Heart left ventricle (tissue), 16 donors: ENCODE results near the gene CHERP. TPM values are rescaled to one million over a fixed set of nuclear protein-coding genes. Genes with fewer than 3 reads are reported as not detected.

Experiments
- ATAC-seq, 4 donors: fragments of 200-7000 bp; cut with Tn5 transposase; one replicate each; pipeline ENCODE4 v1.9.1; 2020 to 2022; ENCODE audit warnings: moderate library complexity in 4 of 4, mild to moderate bottlenecking in 3 of 4, moderate number of reproducible peaks in 1 of 4
- DNase-seq, 5 donors: peaks; one replicate each; pipeline ENCODE4 v3.0.0-alpha.2; 2020
- H3K27ac ChIP-seq, 12 donors: fragments of 200-600 bp; sonication (generic) in 4 of 12; one replicate each; pipeline versions ENCODE4 v1.5.0 to v1.8.0; 2016 to 2022; ENCODE audit warnings: mild to moderate bottlenecking in 2 of 12
- H3K27me3 ChIP-seq, 9 donors: fragments of 200-600 bp; sonication (generic) in 2 of 9; one replicate each; pipeline versions ENCODE4 v1.5.1 to v1.8.0; 2016 to 2022; ENCODE audit warnings: mild to moderate bottlenecking in 3 of 9
- H3K36me3 ChIP-seq, 9 donors: fragments of 200-600 bp; sonication (generic) in 2 of 9; one replicate each; pipeline versions ENCODE4 v1.5.0 to v1.8.0; 2018 to 2022; ENCODE audit warnings: mild to moderate bottlenecking in 2 of 9
- H3K4me1 ChIP-seq, 12 donors: fragments of 200-600 bp; sonication (generic) in 4 of 12; one replicate each; pipeline versions ENCODE4 v1.5.0 to v1.8.0; 2016 to 2022; ENCODE audit warnings: mild to moderate bottlenecking in 3 of 12
- H3K4me3 ChIP-seq, 12 donors: fragments of 200-600 bp; sonication (generic) in 4 of 12; one replicate each; pipeline versions ENCODE4 v1.5.0 to v1.8.0; 2017 to 2022; ENCODE audit warnings: mild to moderate bottlenecking in 9 of 12, moderate library complexity in 4 of 12
- H3K9me3 ChIP-seq, 12 donors: fragments of 200-600 bp; sonication (generic) in 4 of 12; one replicate each; pipeline versions ENCODE4 v1.5.0 to v1.8.0; 2016 to 2022; ENCODE audit warnings: mild to moderate bottlenecking in 1 of 12
- CTCF ChIP-seq, 12 donors: fragments of 200-600 bp; sonication (generic) in 4 of 12; IDR thresholded peaks; one replicate each; pipeline versions ENCODE4 v1.5.0 to v1.8.0; 2018 to 2022; ENCODE audit warnings: antibody characterized with exemption in 12 of 12, mild to moderate bottlenecking in 5 of 12
- POLR2A ChIP-seq, 2 donors: fragments of 450-650 bp; IDR thresholded peaks; one replicate each; pipeline ENCODE4 v1.6.1; 2017; ENCODE audit warnings: antibody characterized with exemption in 2 of 2, mild to moderate bottlenecking in 2 of 2, moderate library complexity in 2 of 2
- WGBS, 4 donors: extraction: QIAGEN DNeasy Blood & Tissue Kit in 2 of 4; methylation state at CpG; one replicate each; pipeline versions ENCODE4 v1.1.5 to v1.1.7; 2013 to 2018; 5-methylcytosine and 5-hydroxymethylcytosine counted together
- intact Hi-C, 10 donors: fragments of 100-400 bp; cut with DNase I; formaldehyde crosslinking; loops; one replicate each; pipeline versions ENCODE4 v1.11.1 to v1.14.2; 2022
- polyA plus RNA-seq, 2 donors: library from polyadenylated mRNA; stranded (reverse); fragments of 200-250 nt; gene quantifications; one replicate each; pipeline ENCODE4 v1.2.3, GENCODE V29; 2013
- total RNA-seq, 9 donors: library from RNA; depleted of rRNA in 2 of 9; stranded (reverse); fragments of >200 nt in 2 of 9; fragmentation: NEBNext Ultra II Directional in 3 of 9; extraction: Animal tissue kit (Norgen Biotek cat#: 25700) in 3 of 9; gene quantifications; one replicate each; pipeline versions ENCODE4 v1.1.0 to v1.2.4, GENCODE V29; 2016 to 2023
- donor health status: ischemic (EF 13 %, LVEDD 7.1; RV severe dilation, severe dysfunction).
- donor health status: healthy with polysubstance abuse.
- donor health status: DM: no; HTN: yes; CAD: no.
- donor health status: DM: no; HTN: no; CAD: no.
- donor health status: ischemic (EF 25% LVEDD 6.9; RV normal size, moderate dysfunction).
- donor health status: ischemic (EF 25% LVEDD 5.7; RV mildly dilated, moderate dysfunction).
- donor health status: healthy.
- donor health status: DM: yes; HTN: yes; CAD: no.
- donor health status: ischemic (EF 35%, LVEDD 5.7; RV mildly dilated, moderate dysfunction).
- donor health status: nonischemic (EF 11% LVEDD 7.7; RV severe dilation, severe dysfunction).
- donor health status: DM: yes; HTN: yes; CAD: no.
- donor health status: PGD.
- donor health status: ischemic (EF 29% LVEDD 5.4; RV normal size, mild dysfunction).
- donor health status: nonischemic (EF 23%, LVEDD 6.1; RV moderate dilation, normal function).

The CHERP gene
- total and polyA plus RNA-seq, 11 donors, result 5.7 to 24.6 (median 16.1) TPM

GRCh38 chr19:16571822-16572331 is 29.6 kb upstream of the CHERP start:
- ATAC-seq (peak in 1 of 4 donors; percentile 2), DNase-seq (peak in 2 of 5 donors; percentile 44 to 73)
- Histone ChIP-seq H3K9me3 (no peaks in the 10 kb centered on the region), H3K27ac (peak overlapping the region; percentile 35 to 89 (median 74)), H3K4me1 (peaks cover 7 to 49% (median 27%) of the 10 kb centered on the region in 12 donors), H3K4me3 (peak overlapping the region; percentile 69 to 98 (median 80)), H3K27me3 (no peaks in the 10 kb centered on the region), H3K36me3 (peaks cover 0 to 67% (median 33%) of the 10 kb centered on the region in 9 donors)
- intact Hi-C loops, result loop anchor here in 8 of 10 donors (1.0 to 5.0 kb wide), 7 partner anchors 29 to 320 kb away; partner anchors contain the start of genes MED26 (in 6 of the 8), CHERP (in 2 of the 8) and SMIM7 (in 1 of the 8)
- TF ChIP-seq CTCF (IDR thresholded peaks at IDR 0.05) (peak in 1 of 12 donors; percentile 8), POLR2A (IDR thresholded peaks at IDR 0.05) (no peak)
- 0 to 2% (median 1%) methylated on average over 9 to 75 of the region's 75 CpGs for WGBS, 4 donors

GRCh38 chr19:16571283-16571682 is 29.0 kb upstream of the CHERP start:
- Histone ChIP-seq H3K9me3 (no peaks in the 10 kb centered on the region), H3K27ac (peak overlapping the region in 8 of 12 donors; percentile 60 to 89 (median 78)), H3K4me3 (peak overlapping the region; percentile 69 to 98 (median 80)), H3K36me3 (peaks cover 0 to 67% (median 33%) of the 10 kb centered on the region in 9 donors), H3K4me1 (peaks cover 7 to 49% (median 26%) of the 10 kb centered on the region in 12 donors), H3K27me3 (no peaks in the 10 kb centered on the region)
- intact Hi-C loops, result loop anchor here in 7 of 10 donors (2.0 to 5.0 kb wide), 4 partner anchors 28 to 321 kb away; partner anchors contain the start of genes MED26 (in 6 of the 7) and CHERP (in 1 of the 7)
- DNase-seq (peak in 1 of 5 donors; percentile 44), ATAC-seq (no peak)
- WGBS, 4 donors, result 21 to 29% (median 24%) methylated on average over 2 to 6 of the region's 6 CpGs
- TF ChIP-seq POLR2A (IDR thresholded peaks at IDR 0.05), result no peak
- no peak for TF ChIP-seq CTCF (IDR thresholded peaks at IDR 0.05)

GRCh38 chr19:16569609-16570320 is 27.5 kb upstream of the CHERP start:
- no peak overlapping the region for H3K27ac ChIP-seq
- DNase-seq, result no peak
- H3K27me3 ChIP-seq, result no peaks in the 10 kb centered on the region
- intact Hi-C loops, result loop anchor here in 7 of 10 donors (2.0 to 5.0 kb wide), 4 partner anchors 27 to 323 kb away; partner anchors contain the start of genes MED26 (in 6 of the 7) and CHERP (in 1 of the 7)
- H3K4me1 ChIP-seq, result peaks cover 7 to 46% (median 26%) of the 10 kb centered on the region in 12 donors
- no peaks in the 10 kb centered on the region for H3K9me3 ChIP-seq
- WGBS, 4 donors, result 86 to 92% (median 89%) methylated on average over 15 to 17 of the region's 17 CpGs
- no peak for ATAC-seq
- H3K4me3 ChIP-seq, result no peak overlapping the region
- TF ChIP-seq CTCF (IDR thresholded peaks at IDR 0.05), result no peak
- no peak for TF ChIP-seq POLR2A (IDR thresholded peaks at IDR 0.05)
- H3K36me3 ChIP-seq, result peaks cover 0 to 70% (median 35%) of the 10 kb centered on the region in 9 donors

GRCh38 chr19:16566702-16567101 is 24.5 kb upstream of the CHERP start:
- intact Hi-C loops, result no loop called here
- Histone ChIP-seq H3K9me3 (no peaks in the 10 kb centered on the region), H3K4me1 (peaks cover 3 to 25% (median 10%) of the 10 kb centered on the region in 12 donors), H3K27me3 (no peaks in the 10 kb centered on the region), H3K36me3 (peaks cover 0 to 90% (median 66%) of the 10 kb centered on the region in 9 donors), H3K4me3 (no peak overlapping the region), H3K27ac (peak overlapping the region in 1 of 12 donors; percentile 72)
- 94 to 95% (median 94%) methylated on average over 5 of the region's 5 CpGs for WGBS, 4 donors
- no peak for DNase-seq
- TF ChIP-seq POLR2A (IDR thresholded peaks at IDR 0.05), result no peak
- TF ChIP-seq CTCF (IDR thresholded peaks at IDR 0.05), result no peak
- ATAC-seq, result no peak
